Measurements from ENCODE around the gene AGAP2. TPM values are rescaled to one million over a fixed set of nuclear protein-coding genes. Genes with fewer than 3 reads are reported as not detected.

Gene AGAP2
- total RNA-seq, 2 donors from 2014 or later = 0.75 to 4.8 TPM

DNA sequence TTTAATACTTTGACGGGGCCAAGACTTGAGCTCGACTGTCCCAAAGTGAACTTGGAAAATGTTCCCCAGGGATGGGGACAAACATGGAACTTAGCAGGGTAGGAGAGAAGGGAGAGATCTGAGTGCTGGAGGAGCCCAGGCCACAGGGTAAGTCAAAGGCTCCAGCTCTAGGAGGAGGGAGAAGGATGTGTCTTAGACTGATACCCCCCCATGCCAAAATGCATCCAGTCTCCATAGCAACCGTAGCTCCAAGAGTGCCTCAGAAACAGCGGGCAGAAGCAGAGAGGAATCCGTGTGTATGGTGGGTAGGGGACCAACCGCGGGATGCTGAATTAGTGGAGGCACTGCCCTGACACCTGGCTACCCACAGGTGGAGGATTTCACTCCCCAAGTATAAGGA is 845 bp upstream of the AGAP2 start:
- no peak overlapping the region for H3K4me3 ChIP-seq
- no peaks in the 10 kb centered on the region for H3K36me3 ChIP-seq
- no peak for TF ChIP-seq CTCF (IDR thresholded peaks at IDR 0.05)
- no peaks in the 10 kb centered on the region for H3K9me3 ChIP-seq
- H3K27ac ChIP-seq = no peak overlapping the region
- H3K27me3 ChIP-seq = peaks cover 16 to 29% of the 10 kb centered on the region in 2 donors
- DNase-seq (ENCODE audit: low spot score) = no peak
- peaks cover 0 to 47% of the 10 kb centered on the region in 2 donors for H3K4me1 ChIP-seq

DNA sequence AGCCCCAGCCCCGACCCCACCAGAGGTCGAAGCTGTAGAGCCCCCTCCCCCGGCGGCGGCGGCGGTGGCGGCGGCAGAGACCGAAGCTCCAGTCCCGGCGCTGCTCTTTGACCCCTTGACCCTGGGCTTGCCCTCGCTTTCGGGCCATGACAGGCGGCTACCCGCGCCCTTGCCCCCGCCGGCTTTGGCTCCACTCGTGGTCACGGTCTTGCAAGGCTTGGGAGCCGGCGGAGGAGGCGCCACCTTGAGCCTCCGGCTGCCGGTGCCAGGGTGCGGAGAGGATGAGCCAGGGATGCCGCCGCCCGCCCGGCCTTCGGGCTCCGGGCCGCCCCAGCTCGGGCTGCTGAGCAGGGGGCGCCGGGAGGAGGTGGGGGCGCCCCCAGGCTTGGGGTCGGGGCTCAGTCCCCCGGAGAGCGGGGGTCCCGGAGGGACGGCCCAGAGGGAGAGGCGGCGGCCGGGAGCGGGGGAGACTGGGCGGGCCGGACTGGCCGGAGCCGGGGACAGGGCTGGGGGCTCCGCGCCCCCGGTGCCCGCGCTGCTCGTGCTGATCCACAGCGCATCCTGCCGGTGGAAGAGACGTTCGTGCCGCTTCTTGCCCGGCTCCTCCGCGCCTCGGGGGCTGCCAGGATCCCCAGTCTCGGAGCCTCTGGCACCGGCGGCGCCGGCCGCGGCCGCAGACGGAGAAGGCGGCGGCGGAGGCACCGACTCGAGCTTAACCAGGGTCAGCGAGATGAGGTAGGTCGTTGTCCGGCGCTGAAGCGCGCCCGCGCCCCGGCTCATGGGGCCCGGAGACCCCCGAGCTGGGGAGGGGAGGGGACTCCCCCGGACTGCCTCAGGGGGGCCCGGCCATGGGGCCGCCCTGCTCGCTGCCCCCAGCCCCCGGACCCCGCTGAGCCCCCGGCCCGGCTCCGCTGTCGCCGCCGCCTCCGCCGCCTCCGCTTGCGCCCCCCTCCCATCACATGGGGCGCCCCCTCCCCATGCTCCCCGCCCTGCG is 778 bp downstream of the AGAP2 start:
- H3K9me3 ChIP-seq = no peaks in the 10 kb centered on the region
- H3K36me3 ChIP-seq = no peaks in the 10 kb centered on the region
- DNase-seq (ENCODE audit: low spot score) = no peak
- TF ChIP-seq CTCF (IDR thresholded peaks at IDR 0.05) = peak in 1 of 2 donors; percentile 49
- peak overlapping the region; percentile 34 to 49 for H3K4me3 ChIP-seq
- peaks cover 16 to 29% of the 10 kb centered on the region in 2 donors for H3K27me3 ChIP-seq
- H3K4me1 ChIP-seq = peaks cover 0 to 41% of the 10 kb centered on the region in 2 donors
- H3K27ac ChIP-seq = peak overlapping the region; percentile 23 to 33

GRCh38 chr12:57736741-57737466 is 1.6 kb downstream of the AGAP2 start:
- Histone ChIP-seq H3K36me3 (no peaks in the 10 kb centered on the region), H3K4me3 (peak overlapping the region in 1 of 2 donors; percentile 49), H3K4me1 (peaks cover 0 to 41% of the 10 kb centered on the region in 2 donors), H3K9me3 (no peaks in the 10 kb centered on the region), H3K27ac (peak overlapping the region in 1 of 2 donors; percentile 23), H3K27me3 (peaks cover 16 to 29% of the 10 kb centered on the region in 2 donors)
- TF ChIP-seq CTCF (IDR thresholded peaks at IDR 0.05) = no peak
- no peak for DNase-seq (ENCODE audit: low spot score)

GRCh38 chr12:57735952-57736740 is 2.4 kb downstream of the AGAP2 start:
- TF ChIP-seq CTCF (IDR thresholded peaks at IDR 0.05) = peak in 1 of 2 donors; percentile 44
- Histone ChIP-seq H3K4me1 (peaks cover 0 to 41% of the 10 kb centered on the region in 2 donors), H3K27ac (no peak overlapping the region), H3K27me3 (peaks cover 16 to 29% of the 10 kb centered on the region in 2 donors), H3K4me3 (peak overlapping the region in 1 of 2 donors; percentile 49), H3K9me3 (no peaks in the 10 kb centered on the region), H3K36me3 (no peaks in the 10 kb centered on the region)
- no peak for DNase-seq (ENCODE audit: low spot score)

- H3K4me3 ChIP-seq = no peak overlapping the region
These were observed 3.2 kb downstream of the AGAP2 start for GRCh38 chr12:57735198-57735855.

More at GRCh38 chr12:57735198-57735855, 3.2 kb downstream of the AGAP2 start:
- Histone ChIP-seq H3K27ac (no peak overlapping the region), H3K27me3 (peaks cover 16 to 29% of the 10 kb centered on the region in 2 donors), H3K9me3 (no peaks in the 10 kb centered on the region), H3K36me3 (no peaks in the 10 kb centered on the region), H3K4me1 (peaks cover 0 to 41% of the 10 kb centered on the region in 2 donors)
- no peak for DNase-seq (ENCODE audit: low spot score)
- no peak for TF ChIP-seq CTCF (IDR thresholded peaks at IDR 0.05)
